HG02798 (cell line): ENCODE data around the gene KAZN.
"Not testable (repeated sequence)": the region's sequence is repeated elsewhere in the genome, so short reads cannot be mapped to it uniquely, and the experiment has no call there.

Experiments used
- ATAC-seq: cut with Tn5 transposase; IDR thresholded peaks from one replicate; pipeline ENCODE4 v1.9.1; 2021; ENCODE audit warnings: mild to moderate bottlenecking; ENCODE audit not compliant: unreplicated experiment, poor library complexity

The KAZN gene

DNA sequence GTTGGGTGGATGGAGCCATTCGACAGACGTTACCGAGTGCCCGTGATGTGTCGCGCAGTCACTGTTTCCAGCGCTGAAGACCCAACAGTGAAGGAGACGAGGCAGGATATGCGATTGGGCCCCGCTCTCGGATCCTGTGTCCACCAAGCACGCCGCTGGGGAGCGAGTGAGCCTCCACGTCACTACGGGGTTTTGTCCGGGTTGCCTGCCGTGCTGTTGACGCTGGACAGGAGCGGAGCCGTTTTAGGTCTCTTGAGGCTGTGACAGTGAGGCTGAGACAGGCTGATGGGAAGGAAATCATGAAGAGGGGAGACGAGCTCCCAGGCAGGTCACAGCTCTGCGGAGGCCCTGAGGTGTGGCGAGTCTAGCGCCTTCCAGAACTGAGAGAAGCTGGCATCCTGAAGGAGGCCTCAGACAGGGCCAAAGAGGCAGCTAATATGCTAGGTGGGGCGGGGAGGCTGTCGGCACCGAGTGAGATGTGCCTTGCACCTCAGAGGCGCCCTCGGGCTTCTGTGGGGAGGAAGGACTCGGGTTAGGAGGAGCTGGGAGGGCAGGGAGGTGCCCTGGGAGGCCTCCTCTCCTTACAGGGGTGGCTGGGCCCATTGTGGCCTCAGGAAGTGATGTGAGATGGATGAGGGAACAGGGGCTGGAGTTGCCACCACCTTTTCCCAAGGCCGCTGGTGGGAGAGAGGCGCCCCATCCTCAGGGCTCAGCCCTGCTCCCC is 359.1 kb downstream of the KAZN start:
- no peak for ATAC-seq

DNA sequence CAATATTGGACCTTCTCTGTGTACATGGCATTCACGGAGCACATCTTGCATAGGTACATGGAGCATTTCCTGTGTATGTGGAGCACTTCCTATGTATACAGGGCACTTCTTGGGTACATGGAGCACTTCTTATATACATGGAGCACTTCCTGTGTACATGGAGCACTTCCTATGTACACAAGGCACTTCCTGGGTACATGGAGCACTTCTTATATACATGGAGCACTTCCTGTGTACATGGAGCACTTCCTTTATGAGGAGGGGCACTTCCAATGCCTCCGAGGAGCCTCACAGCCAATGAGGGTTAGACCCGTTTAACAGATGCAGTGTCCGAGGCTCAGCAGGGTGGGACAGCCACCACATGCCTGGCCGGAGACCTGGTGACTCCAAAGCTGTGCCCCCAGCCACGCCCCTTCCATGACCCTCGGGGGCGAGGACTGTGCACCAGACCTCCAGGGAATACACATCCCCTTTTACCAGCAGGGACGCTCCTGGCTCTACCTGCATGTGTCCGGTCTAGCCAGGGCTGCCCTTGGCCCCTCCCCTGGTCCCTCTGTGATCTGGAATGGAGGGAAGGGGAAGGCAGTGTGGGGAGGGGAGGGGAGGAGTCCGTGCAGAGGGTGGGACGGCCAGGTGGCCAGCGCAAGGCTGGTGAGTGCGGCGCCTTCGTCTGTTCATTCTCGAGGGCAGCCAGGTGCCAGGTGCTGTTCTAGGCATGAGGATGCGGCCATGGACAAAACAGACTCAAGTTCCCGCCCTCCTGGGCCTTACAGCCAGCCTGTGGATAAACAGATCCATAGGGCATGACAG is 360.0 kb downstream of the KAZN start:
- ATAC-seq: no peak

DNA sequence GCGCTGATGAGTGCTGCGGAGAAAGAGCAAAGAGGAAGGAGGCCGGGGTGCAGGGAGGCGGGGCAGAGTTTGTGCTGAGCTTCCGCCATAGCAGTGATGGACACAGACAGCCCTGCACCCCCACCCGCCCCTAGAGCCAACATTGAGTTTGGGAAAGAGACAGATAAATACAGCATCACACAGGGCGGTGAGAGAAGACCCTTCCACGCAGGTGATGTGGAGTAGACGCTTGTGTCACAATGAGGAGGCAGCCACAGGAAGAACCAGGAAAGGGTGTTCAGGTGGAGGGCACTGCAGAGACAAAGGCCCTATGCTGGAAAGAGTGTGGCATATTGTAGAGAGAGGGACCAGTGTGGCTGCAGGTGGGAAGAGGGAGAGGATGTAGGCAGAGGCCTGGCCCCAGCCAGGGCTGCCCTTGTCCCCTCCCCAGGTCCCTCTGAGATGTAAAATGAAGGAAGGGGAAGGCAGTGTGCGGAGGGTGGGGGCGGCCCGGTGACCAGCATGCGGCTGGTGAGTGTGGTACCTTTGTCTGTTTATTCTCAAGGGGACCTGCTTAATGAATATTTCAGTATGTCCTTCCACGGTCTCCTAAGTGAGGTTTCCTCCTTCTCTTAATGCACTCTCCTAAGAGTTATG is 360.7 kb downstream of the KAZN start:
- no peak for ATAC-seq

DNA sequence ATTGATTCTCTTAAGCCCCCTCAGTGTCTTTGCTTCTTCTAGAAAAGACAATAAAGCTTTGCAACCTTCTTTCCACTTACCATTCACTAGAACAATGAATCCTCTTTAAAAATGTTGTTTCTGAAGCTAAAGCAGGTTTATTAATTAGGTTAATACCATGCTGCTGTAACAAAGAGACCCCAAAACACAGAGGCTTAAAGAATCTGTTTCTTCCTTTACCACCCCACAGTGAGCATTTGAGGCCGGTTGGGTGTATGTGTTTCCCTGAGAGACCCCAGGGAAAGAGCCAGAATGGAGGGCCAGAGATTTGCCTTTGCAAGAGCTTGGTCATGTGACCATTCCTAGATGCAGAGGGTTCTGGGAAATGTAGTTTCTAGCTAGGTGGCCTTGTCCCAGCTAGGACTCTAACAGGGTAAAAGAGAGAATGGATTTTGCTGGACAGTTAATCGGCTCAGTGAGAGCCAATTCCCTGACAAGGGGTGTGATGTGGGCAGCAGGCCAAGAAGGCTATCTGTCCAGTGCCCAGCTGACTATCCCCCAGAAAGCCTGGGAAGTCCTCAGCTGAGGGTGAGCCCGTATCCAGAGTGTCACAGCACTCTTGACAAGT is 363.3 kb downstream of the KAZN start:
- no peak for ATAC-seq

DNA sequence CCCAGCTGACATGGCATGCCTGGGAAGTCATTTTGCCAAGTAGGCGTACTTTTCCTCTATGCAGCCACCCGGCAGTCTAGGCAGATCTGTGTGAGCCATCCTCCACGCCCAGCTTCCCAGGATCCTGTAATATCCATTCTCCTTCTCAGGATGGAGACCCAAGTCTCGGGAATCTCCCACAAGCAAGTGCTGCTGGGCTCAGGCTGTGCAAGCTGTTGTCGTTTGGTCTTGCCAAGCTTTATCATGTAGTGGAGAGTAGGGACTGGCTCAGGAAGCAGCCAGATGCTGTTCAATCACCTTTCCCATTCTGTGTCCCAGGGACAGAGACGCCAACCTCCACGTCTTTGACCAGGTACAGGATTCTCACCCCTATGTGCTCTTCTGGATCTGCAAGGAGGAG is 363.9 kb downstream of the KAZN start:
- ATAC-seq: no peak

DNA sequence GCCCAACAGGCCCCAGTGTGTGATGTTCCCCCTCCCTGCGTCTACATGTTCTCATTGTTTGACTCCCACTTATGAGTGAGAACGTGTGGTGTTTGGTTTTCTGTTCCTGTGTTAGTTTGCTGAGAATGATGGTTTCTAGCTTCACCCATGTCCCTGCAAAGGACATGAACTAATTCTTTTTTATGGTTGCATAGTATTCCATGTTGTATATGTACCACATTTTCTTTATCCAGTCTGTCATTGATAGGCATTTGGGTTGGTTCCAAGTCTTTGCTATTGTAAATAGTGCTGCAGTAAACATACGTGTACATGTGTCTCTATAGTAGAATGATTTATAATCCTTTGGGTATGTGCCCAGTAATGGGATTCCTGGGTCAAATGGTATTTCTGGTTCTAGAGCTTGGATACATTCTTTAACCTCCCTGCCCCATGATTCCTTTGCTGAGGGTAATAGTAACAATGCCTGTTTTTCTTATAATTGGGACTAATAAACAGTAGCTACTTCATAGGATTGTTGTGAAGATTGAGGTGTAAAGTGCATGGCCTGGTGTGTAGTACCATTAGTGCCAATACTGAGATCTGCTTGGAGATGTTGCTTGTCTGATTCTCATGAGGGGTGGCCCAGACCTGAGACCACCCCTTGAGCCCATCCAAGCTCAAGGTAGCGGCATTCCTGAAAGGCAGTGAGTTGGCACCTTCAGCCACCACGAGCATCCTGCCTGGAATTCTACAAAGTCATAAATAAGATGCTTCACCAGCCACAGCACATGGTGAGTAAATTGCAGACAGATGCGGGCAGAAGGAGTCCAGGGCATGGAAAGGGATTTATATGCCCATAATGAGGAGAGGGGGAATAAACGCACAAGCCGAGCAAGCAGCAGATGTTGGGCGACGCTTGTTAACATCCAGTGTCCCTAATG is 365.6 kb downstream of the KAZN start:
- ATAC-seq: not testable (repeated sequence)

DNA sequence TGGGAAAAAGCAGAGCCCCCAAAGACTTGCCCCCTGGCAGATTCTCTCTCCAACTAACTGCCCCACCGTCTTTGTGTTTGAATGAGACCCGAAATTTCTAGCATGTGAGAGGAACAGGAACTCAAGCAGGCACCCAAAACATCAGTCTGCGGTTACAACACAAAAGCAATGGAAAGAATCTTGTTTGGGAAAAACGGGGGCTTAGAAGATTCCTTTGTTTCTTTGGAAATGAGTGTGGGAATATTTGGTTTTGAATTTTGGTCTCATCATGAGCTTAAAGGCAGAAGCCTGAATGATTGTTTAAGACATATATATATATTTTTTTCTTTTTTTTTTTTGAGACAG is 366.2 kb downstream of the KAZN start:
- ATAC-seq: no peak

DNA sequence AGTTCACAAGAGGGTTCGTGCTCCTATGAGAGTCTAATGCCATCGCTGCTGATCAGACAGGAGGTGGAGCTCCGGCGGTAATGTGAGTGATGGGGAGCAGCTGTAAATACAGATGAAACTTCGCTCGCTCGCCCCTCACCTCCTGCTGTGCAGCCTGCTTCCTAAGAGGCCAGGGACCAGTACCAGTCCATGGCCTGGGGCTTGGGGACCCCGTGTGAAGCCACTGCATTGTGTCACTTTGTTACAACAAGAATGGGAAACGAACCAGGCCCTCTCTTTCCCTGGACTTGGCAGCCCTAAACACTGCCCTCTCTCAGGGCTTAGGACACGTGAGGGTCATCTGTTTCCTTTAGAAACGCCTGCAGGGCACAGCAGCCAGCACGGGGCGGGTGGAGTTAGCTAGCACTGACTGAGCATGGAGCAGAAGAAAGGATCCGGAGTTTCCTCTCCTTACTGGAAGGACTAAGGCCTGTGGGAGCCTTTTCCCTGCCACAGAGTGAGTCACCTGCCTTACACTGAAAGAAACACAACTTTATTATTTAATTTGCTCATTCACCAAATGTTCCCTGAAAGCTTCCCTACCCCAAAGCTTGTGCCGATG is 369.9 kb downstream of the KAZN start:
- no peak for ATAC-seq

DNA sequence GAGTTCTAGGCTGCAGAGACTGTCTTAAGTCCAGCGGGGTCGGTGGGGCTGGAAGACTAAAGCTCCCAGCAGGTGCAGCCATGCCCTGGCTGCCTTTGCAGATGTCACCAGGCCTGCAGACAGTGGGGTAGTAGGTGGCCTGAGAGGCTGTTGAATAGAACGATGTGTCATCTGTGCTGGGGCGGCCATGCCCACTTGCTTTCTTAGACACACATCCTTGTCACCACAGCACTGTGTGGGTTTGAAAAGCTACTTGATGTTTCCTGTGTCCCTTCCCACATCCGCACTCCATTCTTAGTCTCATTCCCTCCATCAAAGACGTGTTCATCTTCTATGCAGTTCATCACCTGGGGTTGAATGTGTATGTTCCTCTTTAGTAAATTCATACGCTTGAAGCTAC is 370.5 kb downstream of the KAZN start:
- no peak for ATAC-seq

DNA sequence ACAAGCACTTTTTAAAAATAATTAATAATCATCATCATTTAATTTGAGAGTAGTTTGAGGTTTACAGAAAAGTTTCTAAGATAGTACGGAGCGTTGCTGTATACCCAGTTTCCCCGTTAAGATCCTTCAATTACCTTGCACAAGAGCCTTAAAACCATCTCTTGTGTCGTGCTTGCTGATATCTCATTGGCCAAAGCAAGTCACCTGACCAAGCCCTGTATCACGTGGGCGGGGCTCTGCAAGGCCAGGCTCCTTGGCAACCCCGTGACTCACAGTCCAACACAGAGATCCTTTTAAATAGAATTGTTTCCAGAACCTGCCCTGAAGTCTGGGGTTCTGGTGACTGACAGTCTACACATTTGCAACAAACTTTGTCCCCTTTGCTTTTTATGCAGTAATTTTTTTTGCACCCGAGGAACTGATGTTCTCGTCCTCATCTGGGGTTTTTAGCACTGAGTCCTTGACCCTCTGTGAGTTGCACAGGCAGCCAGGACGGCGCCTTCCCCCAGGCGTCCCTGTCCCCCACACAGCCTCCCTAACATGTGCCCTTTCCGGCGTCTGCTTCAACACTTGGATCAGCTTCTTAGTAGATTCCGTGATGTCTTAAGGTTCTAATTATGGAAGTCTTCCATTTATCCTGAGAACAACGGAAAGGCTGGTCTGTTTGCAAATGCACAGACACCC is 371.8 kb downstream of the KAZN start:
- no peak for ATAC-seq

DNA sequence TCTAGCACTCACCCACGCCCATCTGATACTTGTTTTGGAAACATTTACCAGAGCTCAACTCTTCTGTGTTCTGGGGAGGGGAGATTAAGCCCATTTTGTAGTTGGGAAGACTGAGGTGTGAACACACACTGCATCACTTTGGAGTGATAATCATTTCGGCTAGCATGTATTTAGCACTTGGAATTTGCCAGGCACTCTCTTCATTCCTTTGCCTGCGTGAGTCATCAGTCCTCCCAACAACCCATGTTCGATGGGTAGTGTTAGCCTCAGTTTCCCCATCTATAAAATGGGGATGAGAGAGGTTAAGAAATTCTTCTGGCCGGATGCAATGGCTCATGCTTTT is 372.3 kb downstream of the KAZN start:
- ATAC-seq: no peak

DNA sequence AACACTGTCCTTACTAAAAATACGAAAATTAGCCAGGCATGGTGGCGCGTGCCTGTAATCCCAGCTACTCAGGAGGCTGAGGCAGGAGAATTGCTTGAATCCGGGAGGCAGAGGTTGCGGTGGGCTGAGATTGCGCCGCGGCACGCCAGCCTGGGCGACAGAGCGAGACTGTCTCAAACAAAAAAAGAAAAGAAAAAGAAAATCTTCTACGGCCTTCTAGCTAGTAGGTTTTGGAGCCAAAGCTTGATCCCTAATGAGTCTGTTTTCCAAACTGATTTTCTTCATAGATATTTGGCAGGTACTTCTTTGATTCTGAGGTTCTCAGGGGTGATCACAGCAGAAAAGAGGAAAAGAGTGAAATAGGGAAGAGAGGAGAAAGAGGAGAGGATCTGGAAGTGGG is 372.7 kb downstream of the KAZN start:
- no peak for ATAC-seq

DNA sequence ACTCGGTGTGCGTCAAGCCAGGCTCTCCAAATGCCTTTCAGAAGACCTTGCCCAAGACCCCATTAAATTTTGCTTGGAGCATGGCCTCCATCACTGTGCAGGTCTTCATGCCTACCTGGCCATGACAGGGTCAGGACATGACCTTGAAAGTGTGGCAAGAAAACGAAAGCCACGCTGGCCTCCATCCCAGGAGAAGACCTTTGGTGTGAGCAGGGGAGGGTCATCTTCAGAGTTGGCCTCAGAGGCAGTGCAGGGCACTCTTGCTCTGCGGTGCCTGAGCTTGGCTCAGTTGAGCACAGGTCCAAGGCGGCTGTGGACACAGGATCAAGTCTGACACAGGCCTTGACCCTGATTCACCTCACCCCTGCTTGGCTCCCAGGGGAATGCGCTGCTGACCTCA is 373.6 kb downstream of the KAZN start:
- ATAC-seq: no peak

DNA sequence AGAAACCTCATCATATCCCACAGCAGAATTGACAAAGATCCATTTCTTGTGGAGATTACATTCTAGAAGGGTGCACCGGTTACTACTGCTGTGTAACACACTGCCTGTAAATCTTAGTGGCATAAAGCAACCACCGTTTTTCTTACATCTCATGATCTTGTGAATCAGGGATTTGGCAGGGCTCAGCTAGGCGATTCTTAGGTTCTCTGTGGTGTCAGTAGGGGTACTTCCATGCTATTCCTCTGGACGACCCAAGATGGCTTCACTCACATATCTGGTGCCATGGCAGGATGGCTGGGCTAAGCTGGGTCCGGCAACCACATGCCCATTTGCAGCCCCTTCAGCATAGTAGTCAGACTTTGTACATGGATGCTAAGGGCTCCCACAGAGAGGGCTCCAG is 375.3 kb downstream of the KAZN start:
- ATAC-seq: no peak

DNA sequence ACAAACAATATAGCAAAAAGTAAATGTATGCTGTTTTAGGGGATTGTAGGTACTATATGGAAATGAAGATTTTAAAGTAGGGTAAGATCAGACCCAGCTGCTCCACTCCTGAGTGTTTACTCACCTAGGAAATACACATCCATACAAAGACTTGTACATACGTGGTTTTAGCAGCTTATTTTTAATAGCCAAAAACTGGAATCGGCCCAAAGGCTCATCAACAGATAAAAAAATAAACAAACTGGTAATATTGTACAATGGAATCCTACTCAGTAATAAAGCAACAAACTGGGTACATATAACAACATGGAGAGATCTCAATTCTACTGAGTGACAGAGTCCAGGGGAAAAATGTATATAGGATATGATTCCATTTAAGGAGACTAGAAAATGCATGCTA is 375.9 kb downstream of the KAZN start:
- ATAC-seq: no peak

DNA sequence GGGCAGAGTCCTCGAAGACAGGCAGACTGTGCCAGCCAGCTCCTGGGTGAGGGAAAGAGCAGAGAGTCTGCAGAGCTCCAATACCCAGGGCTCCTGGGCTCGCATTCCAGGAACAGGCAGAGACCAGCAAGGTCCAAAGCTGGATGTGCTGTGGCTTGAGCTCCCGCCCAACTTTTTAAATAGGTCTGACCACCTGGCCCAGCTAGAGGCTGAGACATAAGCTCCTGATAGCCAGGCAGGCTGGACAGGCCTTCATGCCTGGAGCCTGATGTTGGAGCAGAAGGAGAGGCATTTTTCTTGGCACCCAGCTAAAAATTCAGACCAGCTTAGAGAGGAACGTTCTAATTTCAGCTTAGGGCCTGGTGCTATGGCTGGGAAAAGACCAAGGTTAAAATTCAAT is 376.6 kb downstream of the KAZN start:
- no peak for ATAC-seq

DNA sequence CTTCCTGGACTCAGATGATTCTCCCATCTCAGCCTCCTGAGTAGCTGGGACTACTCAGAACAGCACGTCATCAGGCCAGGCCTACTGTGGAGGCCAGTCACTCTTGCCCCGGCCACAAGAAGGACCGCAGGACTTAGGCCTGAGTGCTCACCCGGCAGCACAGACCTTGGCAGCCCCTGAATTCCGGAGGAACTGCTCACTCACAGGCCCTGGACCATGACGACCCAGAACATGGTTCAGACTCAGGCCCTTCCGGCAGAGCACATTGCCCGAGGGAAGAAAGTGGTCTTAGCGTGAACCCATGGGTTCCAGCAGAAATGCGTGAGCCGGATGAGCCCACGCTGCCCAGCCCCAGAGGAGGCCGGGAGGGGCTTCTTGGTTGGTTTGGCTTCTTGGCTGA is 377.8 kb downstream of the KAZN start:
- no peak for ATAC-seq

DNA sequence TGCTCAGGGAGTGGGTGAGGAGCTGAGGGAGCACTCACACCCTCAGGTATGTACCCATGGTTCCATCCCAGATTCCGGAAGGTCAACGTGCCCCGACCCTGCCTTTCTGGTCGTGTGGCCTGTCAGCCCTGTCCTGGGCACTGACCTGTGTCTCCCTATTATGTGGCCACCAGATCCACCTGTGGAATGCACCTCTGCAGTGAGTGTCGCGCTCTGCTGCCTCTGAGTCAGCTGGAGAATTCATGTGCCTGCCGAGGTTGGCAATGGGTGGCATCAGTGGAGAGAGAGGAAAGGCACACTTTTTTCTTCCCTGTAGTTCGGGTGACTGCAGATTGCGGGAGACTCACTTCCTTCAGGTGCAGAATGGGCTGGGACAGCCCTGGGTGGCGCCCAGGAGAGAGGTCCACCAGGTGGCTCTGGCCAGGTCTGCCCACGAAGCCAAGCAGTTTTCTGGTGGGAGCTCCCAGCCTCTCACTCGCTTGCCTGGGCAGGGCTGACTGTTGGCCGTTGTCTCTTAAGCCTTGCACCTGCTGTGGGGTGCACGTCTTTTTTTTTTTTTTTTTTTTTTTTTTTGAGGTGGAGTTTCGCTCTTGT is 378.9 kb downstream of the KAZN start:
- no peak for ATAC-seq

DNA sequence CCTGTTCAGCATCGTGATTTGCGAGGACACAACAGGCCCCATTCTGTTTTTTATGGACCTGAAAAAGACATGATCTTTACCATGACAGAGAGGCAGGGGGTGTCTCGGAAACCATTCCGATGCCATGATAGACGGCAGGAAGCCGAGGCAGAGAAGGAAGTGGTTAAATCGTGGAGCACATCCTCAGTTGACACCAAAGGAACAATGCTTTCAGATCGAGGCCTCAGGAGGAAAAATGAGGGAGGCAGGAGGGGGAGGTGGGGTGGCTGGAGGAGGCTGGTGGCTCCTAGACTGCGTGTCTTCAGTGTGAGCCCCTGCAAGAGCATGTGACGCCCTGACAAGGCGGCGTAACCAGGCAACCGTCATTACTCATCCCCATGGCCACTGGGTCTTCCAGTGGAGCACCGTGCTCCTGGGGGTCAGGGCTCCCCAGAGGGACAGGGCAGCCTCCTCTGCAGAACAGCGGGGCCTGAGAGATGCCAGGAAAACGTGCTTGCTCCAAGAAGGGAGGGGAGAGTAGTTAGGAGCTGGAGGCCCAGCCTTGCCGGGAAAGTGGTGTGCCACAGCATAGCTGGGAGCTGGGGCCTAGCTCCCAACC is 382.2 kb downstream of the KAZN start:
- no peak for ATAC-seq
